ENCODE measurements around the gene DLK2.

GRCh38 chr6:43444036-43444435 is 11.3 kb downstream of the DLK2 start:
- TF ChIP-seq CTCF (IDR thresholded peaks at IDR 0.05), result no peak
- no peak for TF ChIP-seq ZFX (IDR thresholded peaks at IDR 0.05; ENCODE audit: borderline replicate concordance)

All from 22Rv1 (cell line).